RWPE1 (cell line): Measurements from ENCODE around the gene UNC45B.

Source experiments
- CTCF ChIA-PET: fragments of 350-600 bp; sonication (Branson Sonifier 250); formaldehyde crosslinking; extraction: SDS; loops from one replicate; lab custom pipeline; 2021; lab: Yijun Ruan, JAX
- POLR2A ChIA-PET: fragments of 400-600 bp; formaldehyde crosslinking; extraction: SDS; loops from one replicate; lab custom pipeline; 2020; ENCODE audit warnings: antibody characterized with exemption; ENCODE audit not compliant: low non-redundant PET; lab: Yijun Ruan, JAX
- DNase-seq: peaks from one replicate; pipeline ENCODE4 v3.0.0; 2012; ENCODE audit warnings: low spot score
- H3K27ac ChIP-seq: fragments of 450-650 bp; 2 replicates; pipeline ENCODE4 v1.5.1; 2017
- TF ChIP-seq, protein P1 (sequence below): fragments of 450-650 bp; conservative IDR thresholded peaks from 2 replicates; pipeline ENCODE4 v1.5.1; 2017; ENCODE audit warnings: low read depth, mild to moderate bottlenecking

UNC45B gene

GRCh38 chr17:35210741-35211140, 63.1 kb downstream of the UNC45B start:
- POLR2A ChIA-PET = no interaction called here
- DNase-seq = no peak

DNA sequence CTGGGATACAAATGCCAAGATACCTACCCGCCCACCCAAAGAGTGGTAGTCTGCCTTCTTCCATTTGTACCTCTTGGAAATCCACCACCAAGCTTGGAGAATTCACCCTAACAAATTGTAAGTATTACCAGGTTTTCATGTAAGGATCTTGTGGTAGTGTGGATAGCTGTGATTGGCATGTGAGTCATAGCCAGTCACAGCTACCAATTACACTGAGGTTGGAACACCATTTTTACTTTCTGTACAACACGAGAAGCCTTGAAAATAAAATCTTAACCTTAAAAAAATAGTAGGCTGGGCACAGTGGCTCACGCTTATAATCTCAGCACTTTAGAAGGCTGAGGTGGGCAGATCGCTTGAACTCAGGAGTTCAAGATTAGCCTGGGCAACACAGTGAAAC, 65.1 kb downstream of the UNC45B start:
- CTCF ChIA-PET = no interaction called here
- POLR2A ChIA-PET = no interaction called here
- DNase-seq = peak; percentile 8

More at GRCh38 chr17:35210741-35211140, 63.1 kb downstream of the UNC45B start:
- no peak overlapping the region for H3K27ac ChIP-seq
- CTCF ChIA-PET = no interaction called here
- TF ChIP-seq, protein P1, sequence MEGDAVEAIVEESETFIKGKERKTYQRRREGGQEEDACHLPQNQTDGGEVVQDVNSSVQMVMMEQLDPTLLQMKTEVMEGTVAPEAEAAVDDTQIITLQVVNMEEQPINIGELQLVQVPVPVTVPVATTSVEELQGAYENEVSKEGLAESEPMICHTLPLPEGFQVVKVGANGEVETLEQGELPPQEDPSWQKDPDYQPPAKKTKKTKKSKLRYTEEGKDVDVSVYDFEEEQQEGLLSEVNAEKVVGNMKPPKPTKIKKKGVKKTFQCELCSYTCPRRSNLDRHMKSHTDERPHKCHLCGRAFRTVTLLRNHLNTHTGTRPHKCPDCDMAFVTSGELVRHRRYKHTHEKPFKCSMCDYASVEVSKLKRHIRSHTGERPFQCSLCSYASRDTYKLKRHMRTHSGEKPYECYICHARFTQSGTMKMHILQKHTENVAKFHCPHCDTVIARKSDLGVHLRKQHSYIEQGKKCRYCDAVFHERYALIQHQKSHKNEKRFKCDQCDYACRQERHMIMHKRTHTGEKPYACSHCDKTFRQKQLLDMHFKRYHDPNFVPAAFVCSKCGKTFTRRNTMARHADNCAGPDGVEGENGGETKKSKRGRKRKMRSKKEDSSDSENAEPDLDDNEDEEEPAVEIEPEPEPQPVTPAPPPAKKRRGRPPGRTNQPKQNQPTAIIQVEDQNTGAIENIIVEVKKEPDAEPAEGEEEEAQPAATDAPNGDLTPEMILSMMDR = no peak

GRCh38 chr17:35213412-35213940, 65.9 kb downstream of the UNC45B start:
- CTCF ChIA-PET = interaction anchor here (0.6 to 1.0 kb wide), 3 partner anchors 12 to 45 kb away, joined by 3 read pairs; no protein-coding TSS in a partner anchor
- POLR2A ChIA-PET = no interaction called here
- TF ChIP-seq, protein P1 = no peak
- no peak overlapping the region for H3K27ac ChIP-seq
- no peak for DNase-seq

More for the DNA sequence above, 65.1 kb downstream of the UNC45B start:
- H3K27ac ChIP-seq = no peak overlapping the region
- TF ChIP-seq, protein P1 = no peak

- ChIA-PET CTCF (interaction anchor here (0.6 to 1.0 kb wide), 2 partner anchors 18 to 313 kb away, joined by 3 to 7 read pairs; no protein-coding TSS in a partner anchor), POLR2A (no interaction called here)
- DNase-seq = no peak
- TF ChIP-seq, protein P1 = no peak
- H3K27ac ChIP-seq = no peak overlapping the region
Observed at GRCh38 chr17:35214192-35214591, 66.6 kb downstream of the UNC45B start.

DNA sequence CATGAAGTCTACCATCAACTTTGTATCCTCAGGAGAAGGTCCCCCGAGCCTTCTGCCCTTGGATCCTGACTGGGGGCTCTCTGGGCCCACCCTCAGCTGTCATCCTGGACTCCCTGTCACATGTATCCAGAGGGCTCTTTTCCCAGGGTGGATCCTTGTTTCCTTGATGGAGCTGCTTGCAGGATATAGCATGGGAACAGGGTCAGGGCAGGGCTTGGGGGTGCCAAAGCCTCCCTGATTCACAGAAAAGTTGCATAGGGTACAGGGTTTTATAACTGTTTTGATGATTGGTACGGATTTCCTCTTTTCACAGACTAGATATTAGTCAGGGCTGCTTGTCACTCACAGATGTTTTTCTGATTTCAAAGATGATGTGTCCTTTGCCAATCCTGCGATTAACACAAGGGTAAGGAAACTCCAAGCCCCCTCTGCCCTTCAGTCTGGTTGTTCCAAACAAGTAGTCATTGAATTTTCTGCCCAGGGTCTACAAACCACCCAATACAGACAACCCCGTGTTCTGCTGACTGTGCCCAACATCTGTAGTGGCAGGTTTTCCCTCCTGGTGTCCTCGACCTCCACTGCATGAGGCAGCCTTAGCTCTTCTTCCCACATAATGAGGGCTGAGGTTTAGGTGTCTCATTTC, 67.1 kb downstream of the UNC45B start:
- TF ChIP-seq, protein P1 = no peak

GRCh38 chr17:35217107-35217506, 69.5 kb downstream of the UNC45B start:
- TF ChIP-seq, protein P1 = no peak
- POLR2A ChIA-PET = no interaction called here
- no peak overlapping the region for H3K27ac ChIP-seq
- no peak for DNase-seq
- CTCF ChIA-PET = no interaction called here

More for the DNA sequence above, 67.1 kb downstream of the UNC45B start:
- no peak overlapping the region for H3K27ac ChIP-seq
- DNase-seq = no peak
- ChIA-PET CTCF (interaction anchor here (0.6 to 1.0 kb wide), 2 partner anchors 18 to 312 kb away, joined by 3 to 7 read pairs; no protein-coding TSS in a partner anchor), POLR2A (no interaction called here)
